HG03520 (cell line): Measurements from ENCODE around the gene TFCP2L1.
"Not testable (repeated sequence)": the region's sequence is repeated elsewhere in the genome, so short reads cannot be mapped to it uniquely, and the experiment has no call there.

Source experiments
- ATAC-seq: cut with Tn5 transposase; IDR thresholded peaks from one replicate; pipeline ENCODE4 v1.9.1; 2021; ENCODE audit warnings: mild to moderate bottlenecking, moderate library complexity; ENCODE audit not compliant: unreplicated experiment

Gene TFCP2L1

GRCh38 chr2:121272596-121272995, 12.4 kb downstream of the TFCP2L1 start:
- no peak for ATAC-seq

GRCh38 chr2:121269436-121269835, 15.6 kb downstream of the TFCP2L1 start:
- not testable (repeated sequence) for ATAC-seq

GRCh38 chr2:121266543-121267106, 18.4 kb downstream of the TFCP2L1 start:
- ATAC-seq, result no peak

- no peak for ATAC-seq
These were observed 20.8 kb downstream of the TFCP2L1 start for GRCh38 chr2:121263996-121264715.

- no peak for ATAC-seq
These were observed 24.4 kb downstream of the TFCP2L1 start for GRCh38 chr2:121260370-121261154.

GRCh38 chr2:121258051-121258450, 27.0 kb downstream of the TFCP2L1 start:
- no peak for ATAC-seq

- ATAC-seq, result no peak
These were observed 27.5 kb downstream of the TFCP2L1 start for GRCh38 chr2:121257480-121257840.

- ATAC-seq, result no peak
These were observed 28.1 kb downstream of the TFCP2L1 start for GRCh38 chr2:121256720-121257479.

GRCh38 chr2:121255358-121255757, 29.6 kb downstream of the TFCP2L1 start:
- no peak for ATAC-seq

GRCh38 chr2:121254748-121255147, 30.3 kb downstream of the TFCP2L1 start:
- ATAC-seq, result no peak

- no peak for ATAC-seq
These were observed 31.2 kb downstream of the TFCP2L1 start for GRCh38 chr2:121253674-121254240.

- no peak for ATAC-seq
These were observed 31.9 kb downstream of the TFCP2L1 start for GRCh38 chr2:121253021-121253673.

GRCh38 chr2:121251497-121251896, 33.5 kb downstream of the TFCP2L1 start:
- ATAC-seq, result no peak

- ATAC-seq, result no peak
These were observed 36.1 kb downstream of the TFCP2L1 start for GRCh38 chr2:121248766-121249343.

- no peak for ATAC-seq
These were observed 37.0 kb downstream of the TFCP2L1 start for GRCh38 chr2:121247971-121248370.

GRCh38 chr2:121247534-121247933, 37.5 kb downstream of the TFCP2L1 start:
- ATAC-seq, result no peak

GRCh38 chr2:121246704-121247255, 38.2 kb downstream of the TFCP2L1 start:
- no peak for ATAC-seq

- ATAC-seq, result no peak
These were observed 39.1 kb downstream of the TFCP2L1 start for GRCh38 chr2:121245913-121246312.

GRCh38 chr2:121245120-121245820, 39.7 kb downstream of the TFCP2L1 start:
- ATAC-seq, result no peak
